HTR-8/SVneo (cell line): ENCODE measurements around the gene SFPQ.

ENCODE experiments used
- DNase-seq: peaks from one replicate; pipeline ENCODE4 v3.0.0; 2011; ENCODE audit warnings: low spot score, mixed read lengths; ENCODE audit not compliant: insufficient read length
- FAIRE-seq: peaks from 2 replicates; lab custom pipeline; 2011; peaks lifted over from hg19 to GRCh38; lab: Jason Lieb, UNC

The SFPQ gene

DNA sequence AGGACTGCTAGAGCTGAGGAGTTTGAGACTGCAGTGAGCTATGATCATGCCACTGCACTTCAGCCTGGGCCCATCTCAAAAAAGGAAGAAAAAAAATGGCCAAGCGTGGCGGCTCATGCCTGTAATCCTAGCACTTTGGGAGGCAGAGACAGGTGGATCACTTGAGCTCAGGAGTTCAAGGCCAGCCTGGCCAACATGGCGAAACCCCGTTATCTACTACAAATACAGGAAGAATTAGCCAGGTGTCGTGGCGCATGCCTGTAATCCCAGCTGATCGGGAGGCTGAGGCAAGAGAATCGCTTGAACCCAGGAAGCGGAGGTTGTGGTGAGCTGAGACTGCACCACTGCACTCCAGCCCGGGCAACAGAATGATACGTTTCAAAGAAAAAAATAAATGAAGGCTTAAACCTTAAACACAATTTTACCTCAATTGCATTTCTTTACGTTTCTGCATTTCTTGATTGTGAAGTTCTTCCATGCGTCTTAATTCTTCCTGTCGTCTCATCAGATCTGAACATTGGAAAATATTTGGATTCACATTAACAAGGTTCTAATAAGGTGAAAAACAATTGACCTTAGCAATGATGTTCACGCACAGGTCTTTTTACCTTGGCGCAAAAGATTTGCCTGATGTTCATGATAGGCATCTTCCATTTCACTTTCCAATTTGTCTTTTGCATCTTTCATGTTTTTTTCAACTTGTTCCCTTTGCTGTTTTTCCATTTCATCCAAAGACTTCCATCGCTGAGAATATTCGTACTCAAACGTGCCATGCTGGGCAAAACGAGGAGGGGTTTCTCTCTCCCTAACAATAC lies 4.2 kb downstream of the SFPQ start:
- no peak for FAIRE-seq
- DNase-seq: no peak

DNA sequence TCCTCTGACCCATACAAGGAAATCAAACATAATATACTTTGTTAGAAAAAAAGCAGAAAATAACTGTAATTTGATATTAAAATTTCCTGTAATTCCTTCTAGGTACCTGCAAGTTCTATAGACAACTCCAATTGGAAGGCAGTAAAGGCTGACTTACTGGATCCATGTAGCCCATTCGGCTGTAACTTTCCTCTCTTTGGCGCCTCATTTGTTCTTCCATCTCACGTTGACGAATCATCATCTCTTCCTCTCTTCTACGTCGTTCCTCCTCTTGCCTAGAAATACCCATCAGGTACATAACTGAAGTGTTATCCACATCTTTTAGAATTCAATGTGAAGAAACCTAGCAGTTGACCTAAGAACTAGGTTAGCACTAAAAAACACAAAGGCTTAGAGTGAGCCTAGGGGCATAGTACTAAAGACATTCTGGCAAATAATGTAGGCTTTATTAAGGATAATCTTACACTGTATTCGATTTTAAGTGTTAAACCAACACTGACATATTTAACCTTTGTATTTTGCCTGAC lies 5.1 kb downstream of the SFPQ start:
- no peak for FAIRE-seq

DNA sequence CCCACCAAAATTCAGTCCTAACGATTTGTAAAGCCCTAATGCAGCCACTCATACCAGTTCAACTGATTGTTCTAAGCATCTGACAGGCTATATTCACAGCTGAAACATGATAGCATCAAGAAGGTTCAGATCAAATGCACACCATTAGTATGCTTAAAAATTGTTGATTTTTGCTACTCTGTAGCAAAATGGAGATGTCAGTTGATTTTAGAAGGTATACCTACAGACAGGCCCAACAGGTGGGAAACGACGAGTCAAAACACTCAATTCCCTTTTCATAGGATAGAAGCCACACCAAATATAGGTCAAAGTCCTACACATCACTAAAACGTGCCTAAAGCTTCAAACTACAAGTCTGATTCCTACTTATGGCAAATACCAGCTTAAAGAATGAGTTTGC lies 6.7 kb downstream of the SFPQ start:
- no peak for DNase-seq
- FAIRE-seq: no peak

More for the DNA sequence above, 5.1 kb downstream of the SFPQ start:
- no peak for DNase-seq

DNA sequence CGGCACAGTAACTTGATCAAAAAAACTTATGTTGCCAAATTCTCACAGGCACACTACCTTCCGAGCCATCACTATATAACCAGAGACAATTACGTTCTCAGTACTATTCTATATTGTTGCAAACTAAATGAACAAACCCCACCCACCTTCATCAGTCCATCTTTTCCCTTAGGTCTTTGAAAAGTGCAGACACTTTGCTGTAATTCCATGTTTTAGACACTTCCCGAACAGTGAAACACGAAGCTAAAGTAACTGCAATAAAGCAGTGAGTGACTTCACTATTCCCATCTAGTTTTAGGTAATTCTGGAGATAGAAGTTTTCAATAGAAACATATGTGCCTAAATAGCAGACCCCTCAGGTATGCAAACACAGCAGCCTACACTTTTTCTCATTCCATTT lies 7.7 kb downstream of the SFPQ start:
- DNase-seq: no peak
- FAIRE-seq: no peak

DNA sequence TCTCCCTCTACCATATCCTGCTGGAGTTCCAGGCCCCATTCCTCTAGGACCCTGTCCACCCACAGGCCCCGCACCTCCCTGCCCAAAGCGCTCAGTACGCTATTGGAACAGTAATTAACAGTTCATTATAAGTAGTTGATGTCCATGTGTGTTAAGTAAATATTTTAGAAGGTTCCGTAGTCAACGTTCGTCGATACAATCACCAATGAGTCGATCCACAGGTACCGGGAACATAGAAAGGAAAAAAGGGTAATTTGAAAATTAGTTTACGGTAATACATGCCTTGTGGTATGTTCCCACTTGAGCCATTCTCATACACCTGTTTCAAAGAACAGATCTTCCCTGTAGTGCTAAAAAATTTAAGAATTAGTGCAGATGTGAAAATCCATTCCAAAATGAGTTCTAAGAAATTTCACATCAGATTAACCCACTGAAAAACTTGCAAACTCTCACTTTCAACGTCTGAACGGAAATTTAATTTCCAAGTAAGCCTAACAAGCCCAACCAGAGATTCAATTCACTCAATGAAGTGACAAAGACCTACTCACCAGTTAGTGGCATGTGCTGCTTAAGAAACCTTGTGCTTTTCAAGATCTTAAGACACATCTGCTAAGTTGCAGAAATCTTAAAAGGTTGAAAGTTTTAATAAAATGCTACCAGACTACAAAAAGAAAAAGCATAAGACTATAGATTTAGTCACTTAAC lies 8.3 kb downstream of the SFPQ start:
- no peak for FAIRE-seq
- DNase-seq: no peak

DNA sequence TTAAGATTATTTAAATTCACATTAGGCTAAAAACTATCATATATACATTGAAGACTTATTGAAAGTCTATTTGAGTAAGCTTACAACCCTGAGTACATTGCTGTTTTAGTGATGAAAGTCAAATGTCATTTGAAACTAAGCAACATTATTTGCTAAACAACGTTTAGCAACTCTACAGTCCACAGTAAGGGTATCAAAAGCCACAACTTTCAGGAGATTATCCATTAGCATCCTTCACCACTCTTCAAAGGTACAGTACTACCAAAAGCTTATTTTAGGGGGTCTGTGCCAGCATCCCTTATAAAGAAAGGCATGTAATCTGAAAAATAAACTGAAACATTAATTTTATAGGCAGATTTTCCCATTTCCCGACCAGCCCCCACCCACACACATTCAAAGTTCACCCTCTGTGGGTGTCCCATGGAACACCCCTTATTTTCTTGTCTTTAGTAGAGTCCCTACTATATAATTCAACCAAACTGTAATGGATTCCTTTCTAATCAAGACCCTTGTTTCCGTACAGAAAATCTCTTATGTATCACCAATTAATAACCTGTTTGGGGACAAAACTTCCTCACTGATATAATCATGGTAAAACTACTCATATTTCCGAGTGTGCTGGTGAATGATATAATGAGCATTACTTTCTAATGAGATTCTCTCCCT lies 11.0 kb downstream of the SFPQ start:
- FAIRE-seq (no peak), DNase-seq (no peak)

DNA sequence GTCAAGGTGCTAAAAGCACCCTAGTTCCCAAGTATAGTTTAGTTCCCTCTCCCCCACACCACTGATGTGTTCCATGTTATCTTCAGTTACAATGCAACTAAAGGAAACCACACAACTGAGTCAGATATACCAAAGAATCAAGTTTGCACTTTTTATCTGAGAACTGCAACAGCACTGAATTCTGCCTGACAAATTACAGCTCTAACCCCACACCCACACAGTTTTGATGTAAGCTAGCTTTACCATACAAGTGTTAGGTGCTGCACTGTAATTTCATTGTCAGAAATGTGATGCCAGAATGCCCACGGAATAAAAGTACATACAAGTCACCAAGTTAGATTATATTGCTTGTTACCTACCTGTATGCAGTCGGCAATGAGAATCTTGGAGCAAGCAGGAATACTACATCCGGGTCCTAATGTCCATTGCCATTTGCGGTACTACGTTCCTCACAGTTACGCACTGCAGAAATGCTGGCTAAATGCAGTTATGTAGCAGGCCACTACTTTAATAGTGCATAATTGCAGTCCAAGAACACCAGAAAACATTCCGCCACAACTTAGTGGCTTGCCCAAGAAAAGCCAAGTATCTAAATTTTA lies 12.1 kb downstream of the SFPQ start:
- DNase-seq (no peak), FAIRE-seq (no peak)

DNA sequence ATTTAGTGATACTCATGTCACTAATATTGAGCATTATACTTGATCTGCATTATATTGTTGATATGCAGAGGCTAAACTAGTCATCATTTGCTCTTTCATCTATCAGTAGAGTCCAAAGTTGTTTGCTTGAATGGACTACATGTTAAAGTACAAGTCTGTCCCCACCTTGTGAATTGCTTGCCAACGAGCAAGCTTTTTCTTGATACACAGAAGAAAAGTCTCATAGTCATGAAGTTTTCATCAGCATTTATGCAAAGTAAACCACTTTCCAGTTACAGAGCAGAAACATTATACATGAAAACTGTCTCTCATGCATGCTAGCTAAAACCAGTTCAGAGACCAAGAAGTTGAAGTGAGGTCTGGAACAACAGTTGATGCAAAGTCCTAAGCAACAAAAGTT lies 13.0 kb downstream of the SFPQ start:
- FAIRE-seq: no peak
- DNase-seq: no peak

DNA sequence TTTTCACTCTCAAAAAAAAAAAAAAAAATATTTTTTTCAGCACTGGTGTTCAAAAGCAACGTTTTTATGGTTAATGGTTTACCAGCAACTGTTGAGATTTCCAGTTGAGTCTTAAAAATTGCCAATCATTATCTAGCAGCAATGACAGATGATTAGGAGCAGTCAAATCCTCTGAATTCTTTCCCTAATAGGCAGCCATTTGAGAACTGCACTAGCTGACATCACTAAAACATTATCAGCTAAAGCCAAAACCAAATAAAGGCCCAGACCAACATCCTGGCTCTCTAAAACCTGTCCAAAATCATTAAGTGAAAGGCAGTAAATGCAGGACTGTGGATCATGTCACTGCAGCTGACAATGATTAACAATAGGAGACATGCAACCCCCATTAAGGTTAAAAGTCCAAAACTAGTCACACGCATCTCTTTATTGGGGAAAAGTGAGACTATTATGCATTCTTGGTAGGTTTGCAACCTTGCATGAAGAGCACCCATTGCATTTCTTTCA lies 14.0 kb downstream of the SFPQ start:
- no peak for FAIRE-seq
- no peak for DNase-seq

DNA sequence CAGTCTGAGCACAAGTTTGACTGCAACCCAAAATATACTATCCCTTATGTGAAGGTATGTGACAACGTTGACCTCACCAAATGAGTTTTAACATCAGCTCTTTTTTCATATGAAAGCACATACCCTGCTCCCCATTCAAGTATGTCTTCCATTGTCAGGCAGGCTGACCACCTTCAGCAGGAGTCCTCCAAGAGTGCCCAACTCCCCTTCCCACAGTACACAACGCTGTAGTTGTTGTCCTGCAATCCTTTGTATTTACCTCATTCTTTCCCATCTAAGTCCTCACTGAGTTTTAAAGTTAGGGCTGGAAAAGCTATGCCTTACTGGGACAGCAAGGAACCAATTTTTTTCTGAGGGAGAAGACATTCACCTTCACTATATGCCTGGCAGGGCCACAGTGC lies 14.7 kb downstream of the SFPQ start:
- DNase-seq (no peak), FAIRE-seq (no peak)

DNA sequence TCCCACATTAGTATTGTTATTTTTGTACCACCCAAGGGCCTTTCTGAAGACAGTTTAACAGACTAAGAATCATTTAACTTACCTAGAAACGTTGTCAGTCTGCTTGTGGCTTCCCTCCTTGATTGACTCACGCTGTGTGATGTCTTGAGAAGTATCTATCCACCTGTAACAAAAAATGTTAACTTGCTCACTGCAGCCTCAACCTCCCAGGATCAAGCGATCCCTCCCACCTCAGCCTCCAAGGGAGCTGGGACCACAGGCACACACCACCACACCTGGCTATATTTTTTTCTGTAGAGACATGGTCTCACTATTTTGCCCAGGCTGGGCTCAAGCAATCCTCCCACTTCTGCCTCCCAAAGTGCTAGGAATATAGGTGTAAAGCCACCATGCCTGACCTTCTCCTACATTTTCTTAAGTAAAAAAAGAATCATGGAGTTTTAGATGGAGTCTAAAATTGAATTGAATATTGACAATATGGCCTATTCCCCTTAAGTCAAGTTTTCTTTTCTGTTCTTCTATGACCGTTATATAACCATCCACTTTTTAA lies 15.6 kb downstream of the SFPQ start:
- FAIRE-seq: no peak
- DNase-seq: no peak

DNA sequence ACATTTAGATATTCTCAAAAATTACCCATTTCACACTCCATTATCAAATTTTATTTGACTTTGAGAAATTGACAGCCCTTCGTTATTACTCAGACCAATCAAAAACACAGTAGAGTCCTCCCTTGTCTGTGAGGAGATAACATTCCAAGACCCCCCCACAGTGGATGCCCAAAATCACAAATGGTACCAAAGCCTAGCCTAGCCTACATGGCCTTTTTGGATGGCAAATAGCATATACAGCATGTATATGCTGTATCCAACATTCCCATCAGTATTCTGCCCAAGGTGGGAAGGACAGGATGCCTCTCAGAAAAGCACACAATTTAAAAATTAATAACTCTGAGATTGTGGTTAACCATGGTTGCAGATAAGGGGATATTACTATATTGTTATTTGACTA lies 17.3 kb downstream of the SFPQ start:
- DNase-seq (no peak), FAIRE-seq (no peak)

DNA sequence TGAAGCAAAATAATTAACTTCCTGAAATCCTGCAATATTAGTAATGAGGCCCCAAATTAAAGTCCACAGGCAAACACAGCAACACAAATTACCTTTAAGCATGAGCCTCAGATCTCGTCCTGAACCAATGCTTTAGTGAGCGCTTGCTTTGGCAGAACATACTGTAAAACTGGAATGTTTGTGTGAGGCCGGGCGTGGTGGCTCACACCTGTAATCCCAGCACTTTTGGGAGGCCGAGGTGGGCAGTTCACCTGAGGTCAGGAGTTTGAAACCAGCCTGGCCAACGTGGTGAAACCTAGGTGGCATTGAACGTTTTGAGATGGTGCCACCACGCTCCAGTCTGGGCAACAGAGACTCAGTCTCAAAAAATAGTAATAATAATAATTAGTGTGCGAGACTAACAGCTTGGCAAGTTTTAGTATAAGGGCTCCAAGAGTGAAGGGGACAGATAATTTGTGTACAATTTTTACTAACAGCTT lies 17.8 kb downstream of the SFPQ start:
- DNase-seq (no peak), FAIRE-seq (no peak)

DNA sequence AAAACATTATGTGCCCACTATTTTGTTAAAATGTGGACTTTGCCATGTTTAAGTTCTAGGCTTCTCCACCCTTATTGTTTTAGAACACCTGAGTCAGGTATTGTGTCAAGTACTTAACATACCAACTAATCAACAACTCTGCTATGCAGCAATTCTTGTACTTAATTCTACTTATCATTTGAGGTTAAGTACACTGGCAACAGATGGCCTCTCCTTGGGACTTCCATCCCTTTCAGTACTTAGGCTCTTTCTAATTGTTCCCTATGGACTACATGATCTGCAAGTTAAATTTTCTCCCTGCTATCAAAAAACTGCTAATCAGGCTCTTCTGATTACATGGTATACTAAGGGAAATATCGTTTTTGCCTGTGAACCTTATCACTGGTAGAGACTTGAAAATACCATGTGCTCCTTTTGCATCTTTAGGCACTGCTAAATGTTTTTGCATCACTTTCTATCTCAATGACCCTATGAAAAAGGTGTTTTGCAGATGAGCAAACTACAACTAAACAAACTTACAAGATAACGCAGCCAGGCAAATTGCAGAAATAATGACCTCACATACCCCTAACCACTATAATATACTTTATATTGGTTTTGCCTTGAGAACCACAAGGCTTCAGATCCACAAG lies 18.9 kb downstream of the SFPQ start:
- FAIRE-seq: no peak
- DNase-seq: no peak

DNA sequence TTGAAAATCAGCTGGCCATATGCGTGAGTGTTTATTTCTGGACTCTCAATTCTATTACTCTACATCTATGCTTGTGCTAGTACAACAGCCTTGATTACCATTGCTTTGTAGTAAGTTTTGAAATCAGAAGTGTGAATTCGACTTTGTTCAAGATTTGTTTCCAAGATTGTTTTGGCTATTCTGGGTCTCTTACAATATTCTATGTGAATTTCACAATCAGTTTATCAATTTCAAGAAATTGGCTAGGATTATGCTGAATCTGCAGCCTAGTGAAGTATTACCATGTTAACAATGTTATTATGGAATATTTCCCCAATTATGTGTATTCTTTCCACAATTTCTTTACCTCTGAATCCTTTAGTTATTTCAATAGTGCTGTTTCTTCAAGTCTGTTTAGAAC lies 19.5 kb downstream of the SFPQ start:
- DNase-seq: no peak
- no peak for FAIRE-seq

DNA sequence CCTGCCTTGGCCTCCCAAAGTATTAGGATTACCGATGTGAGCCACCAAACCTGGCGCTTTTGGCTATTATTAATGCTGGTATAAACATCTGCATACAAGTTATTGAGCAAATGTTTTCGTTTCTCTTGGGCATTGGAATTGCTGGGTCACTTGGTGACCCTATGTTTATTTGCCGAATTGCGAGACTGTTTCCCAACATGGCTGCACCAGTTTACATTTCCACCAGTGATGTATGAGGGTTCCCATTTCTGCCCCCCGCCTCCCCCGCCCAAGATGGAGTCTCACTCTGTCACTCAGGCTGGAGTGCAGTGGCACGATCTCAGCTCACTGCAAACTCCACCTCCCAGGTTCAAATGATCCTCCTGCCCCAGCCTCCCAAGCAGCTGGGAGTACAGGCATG lies 20.9 kb downstream of the SFPQ start:
- no peak for FAIRE-seq
- no peak for DNase-seq

DNA sequence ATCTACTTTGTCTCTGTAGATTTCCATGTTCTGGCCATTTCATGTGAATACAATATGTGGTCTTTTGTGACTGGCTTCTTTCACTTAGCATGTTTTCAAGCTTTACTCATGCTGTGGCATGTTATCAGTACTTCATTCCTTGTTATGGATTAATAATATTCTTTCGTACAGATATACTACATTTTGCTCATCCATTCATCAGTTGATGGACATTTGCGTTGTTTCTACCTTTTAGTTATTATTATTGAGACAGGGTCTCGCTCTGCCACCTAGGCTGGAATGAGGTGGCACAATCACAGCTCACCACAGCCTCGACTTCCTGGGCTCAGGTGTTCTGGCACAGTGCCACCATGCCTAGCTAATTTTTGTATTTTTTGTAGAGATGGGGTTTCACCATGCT lies 21.4 kb downstream of the SFPQ start:
- FAIRE-seq (no peak), DNase-seq (no peak)

DNA sequence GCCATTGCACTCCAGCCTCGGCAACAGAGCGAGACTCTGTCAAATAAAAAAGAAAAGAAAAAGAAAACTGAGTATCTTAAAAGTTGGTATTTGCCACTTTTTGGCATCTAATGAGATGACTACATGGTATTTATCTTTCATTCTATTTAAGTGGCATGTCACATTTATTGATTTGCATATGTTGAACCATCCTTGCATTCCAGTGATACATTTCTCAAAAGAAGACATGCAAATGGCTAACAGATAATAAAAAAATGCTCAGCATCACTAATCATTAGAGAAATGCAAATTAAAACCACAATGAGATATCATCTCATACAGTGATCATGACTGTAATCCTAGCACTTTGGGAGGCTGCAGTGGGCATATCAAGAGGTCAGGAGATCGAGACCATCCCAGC lies 28.1 kb downstream of the SFPQ start:
- FAIRE-seq: no peak

DNA sequence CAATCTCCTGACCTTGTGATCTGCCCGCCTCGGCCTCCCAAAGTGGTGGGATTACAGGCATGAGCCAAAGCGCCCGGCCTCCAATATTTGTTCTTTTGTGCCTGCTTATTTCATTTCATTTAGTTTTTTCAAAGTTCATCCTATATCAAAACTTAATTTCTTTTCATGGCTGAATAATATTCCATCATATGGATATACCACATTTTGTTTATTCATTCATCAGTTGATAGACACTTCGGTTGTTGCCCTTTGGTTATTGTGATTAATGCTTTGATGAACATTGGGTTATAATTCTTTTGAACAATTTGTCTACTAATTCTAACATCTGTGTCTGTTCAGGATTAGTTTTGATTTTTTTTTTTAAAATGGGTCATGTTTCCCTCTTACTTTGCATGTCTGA lies 41.7 kb downstream of the SFPQ start:
- DNase-seq: no peak
- no peak for FAIRE-seq

More for the DNA sequence above, 28.1 kb downstream of the SFPQ start:
- no peak for DNase-seq
